Effector memory CD8-positive, alpha-beta T cell (primary cell): ENCODE results near the gene PDCL2.
A peak's percentile ranks its signal among the peaks of the same experiment; 100 is the strongest.

ENCODE experiments used
- ATAC-seq: fragments of 150-1000 bp; cut with Tn5 transposase; replicated peaks from 2 replicates; pipeline ENCODE4 v1.10.0; 2021; ENCODE audit warnings: mild to moderate bottlenecking, moderate library complexity
- DNase-seq, 3 experiments: peaks; one replicate each; pipeline ENCODE4 v3.0.0; 2021
- H3K27ac Mint-ChIP-seq, 2 donors: one replicate each; pipeline ENCODE4 v1.8.0; 2022; ENCODE audit warnings: mild to moderate bottlenecking in 2 of 2, mixed read lengths in 2 of 2, moderate library complexity in 2 of 2
- H3K27me3 Mint-ChIP-seq, 2 donors: one replicate each; pipeline ENCODE4 v1.8.0; 2022; ENCODE audit warnings: mixed read lengths in 2 of 2
- H3K36me3 Mint-ChIP-seq: one replicate; pipeline ENCODE4 v1.8.0; 2022; ENCODE audit warnings: mild to moderate bottlenecking, moderate library complexity, mixed read lengths; ENCODE audit not compliant: insufficient read depth
- H3K4me1 Mint-ChIP-seq, 2 donors: one replicate each; pipeline ENCODE4 v1.8.0; 2022; ENCODE audit warnings: low read depth in 2 of 2, mixed read lengths in 2 of 2
- H3K4me3 Mint-ChIP-seq, 2 donors: one replicate each; pipeline ENCODE4 v1.8.0; 2022; ENCODE audit warnings: mild to moderate bottlenecking in 2 of 2, mixed read lengths in 2 of 2, moderate library complexity in 2 of 2
- H3K9me3 Mint-ChIP-seq, 2 donors: one replicate each; pipeline ENCODE4 v1.8.0; 2022; ENCODE audit warnings: mixed read lengths in 2 of 2

PDCL2 gene

GRCh38 chr4:55543858-55544257 is 48.2 kb downstream of the PDCL2 start:
- Mint-ChIP-seq H3K27ac (peak overlapping the region; percentile 23 to 59), H3K36me3 (peaks cover 10% of the 10 kb centered on the region), H3K4me1 (peaks cover 29 to 45% of the 10 kb centered on the region in 2 donors), H3K27me3 (no peaks in the 10 kb centered on the region), H3K9me3 (no peaks in the 10 kb centered on the region), H3K4me3 (no peak overlapping the region)
- no peak for ATAC-seq
- DNase-seq: no peak

- Mint-ChIP-seq H3K4me1 (peaks cover 37 to 56% of the 10 kb centered on the region in 2 donors), H3K4me3 (no peak overlapping the region), H3K9me3 (no peaks in the 10 kb centered on the region), H3K27me3 (no peaks in the 10 kb centered on the region), H3K36me3 (peaks cover 3% of the 10 kb centered on the region), H3K27ac (no peak overlapping the region)
- ATAC-seq (no peak), DNase-seq (no peak)
Measured at GRCh38 chr4:55540271-55540670, 51.8 kb downstream of the PDCL2 start.

- no peak for DNase-seq
- Mint-ChIP-seq H3K4me1 (peaks cover 34 to 54% of the 10 kb centered on the region in 2 donors), H3K9me3 (no peaks in the 10 kb centered on the region), H3K27ac (no peak overlapping the region), H3K27me3 (no peaks in the 10 kb centered on the region), H3K4me3 (no peak overlapping the region), H3K36me3 (peaks cover 3% of the 10 kb centered on the region)
- no peak for ATAC-seq
Measured at GRCh38 chr4:55539658-55540057, 52.4 kb downstream of the PDCL2 start.

- Mint-ChIP-seq H3K4me1 (peaks cover 26 to 45% of the 10 kb centered on the region in 2 donors), H3K27me3 (no peaks in the 10 kb centered on the region), H3K9me3 (peaks cover 0 to 2% of the 10 kb centered on the region in 2 donors), H3K27ac (peak overlapping the region; percentile 47 to 89), H3K36me3 (peaks cover 3% of the 10 kb centered on the region), H3K4me3 (peak overlapping the region; percentile 22 to 45)
- no peak for DNase-seq
- ATAC-seq: no peak
Measured at GRCh38 chr4:55538531-55538930, 53.5 kb downstream of the PDCL2 start.

- peaks cover 3% of the 10 kb centered on the region for H3K36me3 Mint-ChIP-seq
- no peak overlapping the region for H3K4me3 Mint-ChIP-seq
- peaks cover 0 to 2% of the 10 kb centered on the region in 2 donors for H3K9me3 Mint-ChIP-seq
- peak overlapping the region in 1 of 2 donors; percentile 21 for H3K27ac Mint-ChIP-seq
- no peaks in the 10 kb centered on the region for H3K27me3 Mint-ChIP-seq
- ATAC-seq (no peak), DNase-seq (no peak)
- peaks cover 21 to 36% of the 10 kb centered on the region in 2 donors for H3K4me1 Mint-ChIP-seq
Measured at GRCh38 chr4:55534306-55534705, 57.7 kb downstream of the PDCL2 start.

- DNase-seq: no peak
- Mint-ChIP-seq H3K4me3 (no peak overlapping the region), H3K36me3 (no peaks in the 10 kb centered on the region), H3K4me1 (peaks cover 8 to 18% of the 10 kb centered on the region in 2 donors), H3K27me3 (no peaks in the 10 kb centered on the region), H3K9me3 (peaks cover 0 to 2% of the 10 kb centered on the region in 2 donors), H3K27ac (no peak overlapping the region)
- no peak for ATAC-seq
Measured at GRCh38 chr4:55530691-55531090, 61.4 kb downstream of the PDCL2 start.

- Mint-ChIP-seq H3K4me3 (no peak overlapping the region), H3K4me1 (peaks cover 8 to 18% of the 10 kb centered on the region in 2 donors), H3K27ac (no peak overlapping the region), H3K27me3 (no peaks in the 10 kb centered on the region), H3K9me3 (peaks cover 0 to 2% of the 10 kb centered on the region in 2 donors), H3K36me3 (no peaks in the 10 kb centered on the region)
- DNase-seq: no peak
- ATAC-seq: no peak
Measured at GRCh38 chr4:55530167-55530566, 61.9 kb downstream of the PDCL2 start.

- Mint-ChIP-seq H3K9me3 (no peaks in the 10 kb centered on the region), H3K4me3 (no peak overlapping the region), H3K27ac (no peak overlapping the region), H3K27me3 (no peaks in the 10 kb centered on the region), H3K4me1 (peaks cover 8 to 18% of the 10 kb centered on the region in 2 donors), H3K36me3 (no peaks in the 10 kb centered on the region)
- ATAC-seq: no peak
- DNase-seq: no peak
Measured at GRCh38 chr4:55528491-55528890, 63.6 kb downstream of the PDCL2 start.

- Mint-ChIP-seq H3K4me1 (peaks cover 7 to 12% of the 10 kb centered on the region in 2 donors), H3K27ac (no peak overlapping the region), H3K4me3 (no peak overlapping the region), H3K9me3 (no peaks in the 10 kb centered on the region), H3K27me3 (no peaks in the 10 kb centered on the region), H3K36me3 (no peaks in the 10 kb centered on the region)
- DNase-seq (no peak), ATAC-seq (no peak)
Measured at GRCh38 chr4:55524844-55525571, 67.0 kb downstream of the PDCL2 start.

GRCh38 chr4:55518442-55518841 is 73.6 kb downstream of the PDCL2 start:
- no peaks in the 10 kb centered on the region for H3K9me3 Mint-ChIP-seq
- H3K27me3 Mint-ChIP-seq: no peaks in the 10 kb centered on the region
- no peak for ATAC-seq
- no peak overlapping the region for H3K4me3 Mint-ChIP-seq
- H3K4me1 Mint-ChIP-seq: peaks cover 9 to 13% of the 10 kb centered on the region in 2 donors
- no peak overlapping the region for H3K27ac Mint-ChIP-seq
- H3K36me3 Mint-ChIP-seq: peaks cover 3% of the 10 kb centered on the region
- DNase-seq: no peak

- Mint-ChIP-seq H3K36me3 (peaks cover 3% of the 10 kb centered on the region), H3K4me3 (no peak overlapping the region), H3K27ac (no peak overlapping the region), H3K4me1 (peaks cover 10% of the 10 kb centered on the region in 2 donors), H3K27me3 (no peaks in the 10 kb centered on the region), H3K9me3 (no peaks in the 10 kb centered on the region)
- no peak for ATAC-seq
- no peak for DNase-seq
Measured at GRCh38 chr4:55517526-55518229, 74.4 kb downstream of the PDCL2 start.

GRCh38 chr4:55512922-55513571 is 79.0 kb downstream of the PDCL2 start:
- no peak overlapping the region for H3K4me3 Mint-ChIP-seq
- peaks cover 3% of the 10 kb centered on the region for H3K36me3 Mint-ChIP-seq
- no peaks in the 10 kb centered on the region for H3K27me3 Mint-ChIP-seq
- H3K27ac Mint-ChIP-seq: no peak overlapping the region
- DNase-seq (no peak), ATAC-seq (no peak)
- peaks cover 16 to 21% of the 10 kb centered on the region in 2 donors for H3K4me1 Mint-ChIP-seq
- no peaks in the 10 kb centered on the region for H3K9me3 Mint-ChIP-seq

GRCh38 chr4:55512077-55512476 is 80.0 kb downstream of the PDCL2 start:
- H3K9me3 Mint-ChIP-seq: no peaks in the 10 kb centered on the region
- no peak overlapping the region for H3K4me3 Mint-ChIP-seq
- no peak for DNase-seq
- H3K27ac Mint-ChIP-seq: no peak overlapping the region
- no peaks in the 10 kb centered on the region for H3K27me3 Mint-ChIP-seq
- no peak for ATAC-seq
- peaks cover 13 to 18% of the 10 kb centered on the region in 2 donors for H3K4me1 Mint-ChIP-seq
- peaks cover 3% of the 10 kb centered on the region for H3K36me3 Mint-ChIP-seq
